ENCODE results near the gene TNFRSF8.

DNA sequence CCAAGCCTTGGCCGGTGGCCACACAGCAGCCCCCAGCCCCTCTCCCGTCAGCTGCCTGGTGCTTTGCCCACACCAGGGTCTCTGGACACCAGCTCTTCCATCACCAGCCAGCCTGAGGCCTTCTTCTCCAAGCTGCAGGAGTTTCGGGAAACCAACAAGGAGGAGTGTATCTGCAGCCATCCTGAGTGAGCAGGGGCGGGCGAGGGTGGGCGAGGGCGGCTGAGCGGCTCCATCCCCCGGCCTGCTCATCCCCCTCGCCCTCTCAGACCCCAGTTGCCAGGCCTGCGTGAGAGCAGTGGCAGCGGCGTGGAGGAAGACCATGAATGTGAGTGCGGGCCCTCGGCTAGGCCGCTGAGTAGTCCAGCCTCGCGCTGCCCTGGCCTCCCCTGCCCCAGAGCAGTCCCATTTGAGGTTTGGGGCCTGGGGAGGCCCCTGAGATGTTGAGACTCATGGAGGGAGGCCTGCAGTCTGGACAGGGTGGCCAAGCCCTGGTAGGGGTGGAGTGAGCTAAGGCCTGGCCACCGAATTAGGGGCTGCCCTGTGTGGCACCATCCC is 34.1 kb upstream of the TNFRSF8 start:
- no peak for TF ChIP-seq CTCF (IDR thresholded peaks at IDR 0.05)
- no peak for TF ChIP-seq POLR2AphosphoS5 (IDR thresholded peaks at IDR 0.05)
